SIG-M5 treated with dmso at 0.1 percent for 504 hours (cell line): Measurements from ENCODE around the gene RALGAPA2.

ENCODE experiments used
- DNase-seq: peaks from one replicate; lab custom pipeline; 2025; ENCODE audit not compliant: unreplicated experiment; lab: John Stamatoyannopoulos, UW

The RALGAPA2 gene

DNA sequence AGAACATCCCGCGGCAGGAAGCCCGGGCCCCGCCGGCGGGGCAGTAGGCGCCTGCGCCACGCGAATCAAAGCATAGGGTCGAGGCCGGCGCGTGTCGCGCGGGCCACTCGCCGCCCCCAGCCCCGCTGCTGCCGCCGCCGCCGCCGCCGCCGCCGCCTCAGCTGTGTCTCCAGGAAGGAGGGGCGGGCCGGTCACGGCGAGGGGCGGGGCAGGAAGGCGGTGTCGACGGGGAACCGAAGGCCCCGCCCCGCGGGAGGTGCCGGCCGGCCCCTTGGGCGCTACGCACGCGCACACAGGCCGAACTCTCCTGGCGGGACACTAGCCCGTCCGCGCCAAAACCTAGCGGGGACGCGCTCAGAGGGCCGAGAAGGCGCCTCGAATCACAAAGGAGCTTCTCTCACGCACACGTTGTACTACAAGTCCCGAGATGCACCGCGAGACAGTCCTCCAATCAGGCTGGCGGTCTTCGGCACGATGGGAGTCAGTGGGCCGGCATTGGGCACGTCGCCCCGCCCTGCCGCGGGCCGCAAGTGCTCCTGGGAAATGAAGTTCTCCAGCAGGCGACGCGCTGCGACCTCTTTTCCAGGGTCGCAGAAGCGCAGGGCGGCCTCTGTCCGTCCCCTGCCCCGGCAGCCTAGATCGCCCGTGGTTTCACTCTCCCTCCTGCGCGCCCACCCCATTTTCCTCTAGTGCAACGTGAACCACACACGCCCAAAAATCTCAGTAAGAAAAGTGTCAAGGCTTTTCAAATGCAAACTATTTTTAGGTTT is at the start of gene RALGAPA2:
RALGAPA2 (minus strand) TSS at position 171 of the 770 bp plus-strand sequence; CDS start at position 7, 164 bp downstream.
- peak; percentile 98 for DNase-seq

DNA sequence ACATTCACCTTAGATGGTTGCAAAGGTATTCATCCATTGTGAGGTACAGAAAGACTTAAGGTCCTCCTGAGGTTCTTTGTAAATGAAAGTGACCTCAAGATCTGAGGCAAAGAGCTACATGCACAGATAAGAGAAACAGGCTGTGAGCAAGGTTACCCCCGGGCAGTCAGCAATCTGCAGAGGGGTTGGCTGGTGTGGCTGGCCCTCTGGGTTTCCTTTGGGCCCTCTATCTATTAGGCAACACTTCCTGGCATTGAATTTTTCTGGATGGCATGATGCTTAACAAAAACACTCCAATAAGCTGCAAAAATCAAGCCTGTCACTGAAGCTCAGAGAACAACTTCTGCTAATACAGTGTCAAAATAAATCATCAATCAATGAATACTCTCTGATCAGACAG is 48.9 kb upstream of the RALGAPA2 start:
- no peak for DNase-seq

- no peak for DNase-seq
Measured at GRCh38 chr20:20759132-20759531, 46.7 kb upstream of the RALGAPA2 start.

- no peak for DNase-seq
Measured at GRCh38 chr20:20755674-20756319, 43.4 kb upstream of the RALGAPA2 start.

GRCh38 chr20:20755231-20755630 is 42.8 kb upstream of the RALGAPA2 start:
- DNase-seq: peak; percentile 80

GRCh38 chr20:20754714-20755113 is 42.3 kb upstream of the RALGAPA2 start:
- no peak for DNase-seq

DNA sequence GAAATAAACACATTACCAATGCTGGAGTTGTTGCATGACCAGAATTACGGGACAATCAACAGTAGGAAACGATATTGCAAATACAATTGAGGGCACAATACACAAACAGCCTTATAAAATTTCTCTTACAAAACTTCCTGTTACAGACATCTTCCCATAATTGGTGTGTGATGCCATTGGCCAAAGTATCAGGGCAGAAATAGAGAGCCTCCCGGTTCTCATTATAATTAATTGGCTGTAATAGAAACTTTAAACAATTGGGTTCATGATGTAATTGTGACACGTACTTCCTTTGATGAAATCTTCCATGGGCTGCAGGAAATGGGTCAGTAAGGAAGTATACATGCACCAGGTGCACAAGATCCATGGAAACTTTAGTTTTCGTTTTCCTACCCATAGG is 40.3 kb upstream of the RALGAPA2 start:
- DNase-seq: peak; percentile 16

DNA sequence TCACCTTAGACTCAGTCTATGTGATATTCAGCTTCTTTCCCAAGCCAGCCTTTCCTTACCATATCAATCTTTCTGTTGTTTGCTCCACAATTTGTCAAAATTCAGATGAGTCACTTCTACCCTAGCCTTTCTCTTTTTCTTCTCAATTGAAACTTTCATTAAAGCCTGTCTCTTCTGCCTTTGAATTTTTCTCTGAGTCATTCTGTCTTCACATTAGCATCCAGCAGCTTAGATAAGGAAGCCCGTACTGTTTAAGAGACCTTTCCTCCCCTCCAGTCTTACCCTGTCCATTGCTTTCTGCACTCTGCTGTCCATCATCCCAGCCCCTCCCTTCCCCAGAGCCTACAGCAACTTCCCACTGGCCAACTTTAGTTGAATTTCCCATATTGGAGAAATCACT is 34.9 kb upstream of the RALGAPA2 start:
- DNase-seq: no peak

GRCh38 chr20:20744170-20744725 is 31.8 kb upstream of the RALGAPA2 start:
- DNase-seq: no peak

DNA sequence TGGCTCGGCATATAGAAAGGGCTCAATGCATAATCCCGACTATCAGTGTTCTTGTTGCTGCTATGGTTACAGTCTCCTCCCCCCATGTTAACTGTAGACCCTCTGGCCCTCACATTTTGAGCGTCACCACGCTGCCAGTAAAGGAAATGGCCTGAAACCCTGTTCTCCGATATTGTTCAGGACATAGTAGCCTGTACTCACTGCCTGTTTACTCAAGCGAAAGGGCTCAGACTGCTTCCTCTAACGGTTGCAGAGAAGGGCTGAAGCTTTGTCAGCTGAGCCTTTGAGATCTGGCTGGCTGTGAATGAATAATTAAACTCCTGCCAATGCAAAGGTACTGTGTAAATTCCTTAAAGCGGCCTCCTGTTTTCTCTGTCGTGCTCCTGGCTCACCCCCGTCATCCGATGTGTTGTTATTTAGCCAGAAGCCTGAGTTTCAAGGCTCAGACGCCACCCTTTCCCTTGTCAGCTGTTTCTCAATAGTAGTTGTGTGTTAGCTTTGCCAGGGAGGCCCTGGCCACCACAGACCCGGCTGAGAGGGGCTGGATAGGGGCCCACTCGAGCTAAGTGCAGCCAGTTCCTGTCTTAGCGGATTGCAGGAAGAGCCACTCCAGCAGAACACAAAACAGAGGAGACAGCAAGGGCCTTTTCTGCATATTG is 31.2 kb upstream of the RALGAPA2 start:
- peak; percentile 91 for DNase-seq

DNA sequence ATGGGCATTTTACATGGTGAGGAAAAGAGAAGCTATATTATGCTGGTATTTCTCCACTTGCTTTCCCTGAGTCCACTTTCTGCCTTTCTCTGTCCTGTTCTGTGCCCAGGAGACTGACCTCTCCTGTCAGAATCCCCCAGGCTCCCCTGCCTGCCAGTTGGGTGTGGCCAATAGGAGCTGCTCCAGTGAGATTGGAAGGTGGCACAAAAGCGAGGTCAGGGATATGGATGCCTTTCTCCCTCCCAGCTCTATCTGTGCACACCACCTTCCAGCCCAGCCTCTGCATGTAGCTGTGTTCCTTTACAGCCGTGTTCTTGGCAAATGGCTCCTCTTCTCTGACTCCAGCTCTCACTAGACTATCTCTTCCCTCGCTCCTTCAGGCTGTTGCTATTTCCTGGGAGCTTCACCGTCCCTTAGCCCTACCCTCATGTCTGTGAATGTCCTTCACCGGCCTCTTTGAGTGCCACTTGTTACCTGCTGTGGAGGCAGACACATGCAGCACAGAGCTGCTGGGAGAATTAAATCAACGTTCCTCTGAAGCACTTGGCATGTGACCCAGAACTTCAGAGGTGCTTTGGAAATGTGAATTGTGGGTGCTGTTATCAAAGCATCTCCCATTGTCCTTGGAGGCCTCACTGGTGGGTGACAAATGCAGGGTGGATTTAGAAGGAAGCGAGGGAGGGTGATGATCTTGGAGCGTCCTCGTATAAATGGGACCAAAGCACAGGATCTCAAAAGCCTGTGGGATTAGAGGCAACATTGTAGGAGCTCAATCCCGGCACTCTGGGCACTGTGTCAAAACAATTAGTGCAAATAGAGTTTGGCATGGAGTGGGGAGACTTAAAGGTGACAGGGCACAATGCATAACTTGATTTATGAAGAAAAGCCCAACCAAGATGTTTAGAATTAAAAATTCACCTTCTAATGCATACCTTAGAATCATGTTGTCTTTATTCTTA is 28.9 kb upstream of the RALGAPA2 start:
- no peak for DNase-seq

- DNase-seq: peak; percentile 46
Measured at GRCh38 chr20:20740541-20740940, 28.1 kb upstream of the RALGAPA2 start.

DNA sequence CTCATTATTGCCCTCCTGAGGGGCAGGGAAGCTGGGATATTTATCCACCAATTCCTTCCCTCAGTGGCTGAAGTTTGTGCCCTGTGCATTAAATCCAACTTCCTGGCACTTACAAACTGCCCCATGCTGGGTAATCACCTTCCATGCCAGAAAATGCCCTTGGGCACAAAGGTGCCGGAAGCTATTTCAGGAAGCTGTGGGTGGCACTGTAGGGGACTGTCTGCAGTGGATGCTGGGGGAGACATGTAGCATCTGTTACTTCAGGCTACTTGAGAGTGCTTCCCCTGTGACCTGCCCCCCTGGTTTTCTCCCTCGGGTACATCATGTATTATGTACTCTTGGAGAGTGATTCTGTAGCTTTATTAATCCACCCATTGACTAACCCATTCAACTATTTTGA is 24.7 kb upstream of the RALGAPA2 start:
- no peak for DNase-seq

- no peak for DNase-seq
Measured at GRCh38 chr20:20736303-20736702, 23.9 kb upstream of the RALGAPA2 start.

- peak; percentile 96 for DNase-seq
Measured at GRCh38 chr20:20734475-20734948, 22.1 kb upstream of the RALGAPA2 start.

- DNase-seq: peak; percentile 55
Measured at GRCh38 chr20:20733943-20734342, 21.5 kb upstream of the RALGAPA2 start.

DNA sequence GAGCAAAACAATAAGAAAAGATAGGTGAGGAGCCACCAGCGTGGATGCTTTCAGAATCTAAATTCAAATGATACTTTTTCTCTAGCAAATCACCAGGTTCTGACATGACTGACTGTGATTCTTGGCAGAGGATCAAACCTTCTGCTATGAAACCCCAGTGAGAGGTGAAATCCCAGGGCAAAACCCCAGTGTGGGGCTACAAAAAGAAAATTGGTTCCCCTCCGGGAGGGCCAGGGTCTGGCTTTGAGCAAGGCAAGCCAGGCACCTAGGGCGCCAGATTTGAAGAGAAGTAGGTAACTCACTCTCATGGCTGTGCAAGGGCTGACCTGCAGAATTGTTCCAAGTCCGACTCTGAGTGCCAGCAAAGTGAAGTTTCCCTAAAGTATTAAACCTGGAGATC is 20.2 kb upstream of the RALGAPA2 start:
- no peak for DNase-seq

DNA sequence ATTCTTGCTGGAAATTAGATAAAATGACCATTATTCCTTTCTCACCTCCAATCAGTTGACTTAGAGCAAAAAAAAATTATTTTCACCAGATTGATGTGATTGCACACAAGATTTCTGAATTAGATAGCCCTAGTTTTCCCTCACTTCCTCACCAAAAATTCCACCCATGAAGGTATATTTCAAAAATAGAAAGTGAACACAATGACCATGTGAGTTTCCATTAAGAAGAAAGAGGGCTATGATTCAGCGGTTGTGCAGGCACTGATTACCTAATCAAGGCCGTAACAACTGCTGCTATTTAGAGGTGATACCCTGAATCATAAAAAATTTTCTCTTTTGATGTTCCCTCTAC is 19.5 kb upstream of the RALGAPA2 start:
- DNase-seq: peak; percentile 68

DNA sequence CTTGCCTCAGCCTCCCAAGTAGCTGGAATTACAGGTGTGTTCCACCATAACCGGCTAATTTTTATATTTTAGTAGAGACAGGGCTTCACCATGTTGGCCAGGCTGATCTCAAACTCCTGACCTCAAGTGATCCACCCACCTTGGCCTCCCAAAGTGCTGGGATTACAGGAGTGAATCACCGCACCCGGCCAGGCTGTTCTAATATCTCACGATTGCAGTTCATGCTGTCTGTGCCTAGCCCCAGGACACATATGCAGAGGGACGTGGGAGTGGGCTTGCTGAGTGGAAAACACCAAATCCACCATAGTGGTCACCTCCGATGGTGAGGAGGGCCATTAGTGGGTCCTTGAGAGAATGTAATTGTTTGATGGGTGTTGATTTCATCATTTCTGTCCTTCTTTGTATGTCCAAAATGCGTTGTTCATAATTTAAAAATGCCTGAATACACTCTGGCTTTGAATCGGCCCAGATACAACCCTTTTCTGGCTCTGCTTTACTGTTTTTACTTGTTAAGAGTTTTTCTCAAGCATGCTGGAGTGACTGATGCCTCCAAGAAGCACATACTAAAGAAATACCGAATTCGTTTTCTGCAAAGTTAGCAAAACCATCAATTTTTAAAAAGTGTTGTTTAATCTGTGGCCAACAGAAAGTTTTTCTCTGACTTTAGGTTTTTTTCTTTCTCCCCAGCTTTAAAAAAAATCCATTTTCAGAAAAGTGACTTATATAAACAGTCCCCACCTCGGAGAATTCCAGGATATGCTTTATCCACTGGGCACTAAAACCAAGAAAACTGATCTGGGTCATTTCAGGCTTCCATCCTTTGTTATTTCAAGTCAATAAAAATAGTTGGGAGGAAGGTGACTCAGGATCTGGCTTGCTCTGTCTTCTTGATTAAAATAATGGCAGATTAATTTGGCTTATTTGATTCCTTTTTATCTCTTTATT is 18.8 kb upstream of the RALGAPA2 start:
- DNase-seq: no peak
